ENCODE measurements around the gene RIN2. TPM values are rescaled to one million over a fixed set of nuclear protein-coding genes. Genes with fewer than 3 reads are reported as not detected.

RIN2 gene
- total RNA-seq, 1 donor: 102 TPM

DNA sequence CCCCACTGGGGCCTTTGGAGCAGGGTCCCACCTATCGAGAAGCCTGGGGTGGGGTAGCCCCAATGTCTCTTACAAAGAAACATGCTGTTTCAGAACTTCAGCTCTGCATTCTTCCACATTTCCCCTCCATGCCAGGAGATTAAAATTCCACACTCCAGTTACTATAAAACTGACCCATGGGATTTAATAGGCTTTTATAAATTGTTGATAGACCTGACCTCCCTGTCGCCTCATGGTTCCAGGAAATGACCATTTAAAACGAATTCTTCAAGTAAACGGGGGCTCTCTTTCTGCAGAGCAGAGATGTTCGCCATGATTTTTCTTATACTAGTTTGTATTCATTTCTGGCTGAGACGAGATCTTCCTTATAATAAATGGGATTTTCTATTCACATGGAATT lies 19.3 kb downstream of the RIN2 start:
- TF ChIP-seq, protein P1, sequence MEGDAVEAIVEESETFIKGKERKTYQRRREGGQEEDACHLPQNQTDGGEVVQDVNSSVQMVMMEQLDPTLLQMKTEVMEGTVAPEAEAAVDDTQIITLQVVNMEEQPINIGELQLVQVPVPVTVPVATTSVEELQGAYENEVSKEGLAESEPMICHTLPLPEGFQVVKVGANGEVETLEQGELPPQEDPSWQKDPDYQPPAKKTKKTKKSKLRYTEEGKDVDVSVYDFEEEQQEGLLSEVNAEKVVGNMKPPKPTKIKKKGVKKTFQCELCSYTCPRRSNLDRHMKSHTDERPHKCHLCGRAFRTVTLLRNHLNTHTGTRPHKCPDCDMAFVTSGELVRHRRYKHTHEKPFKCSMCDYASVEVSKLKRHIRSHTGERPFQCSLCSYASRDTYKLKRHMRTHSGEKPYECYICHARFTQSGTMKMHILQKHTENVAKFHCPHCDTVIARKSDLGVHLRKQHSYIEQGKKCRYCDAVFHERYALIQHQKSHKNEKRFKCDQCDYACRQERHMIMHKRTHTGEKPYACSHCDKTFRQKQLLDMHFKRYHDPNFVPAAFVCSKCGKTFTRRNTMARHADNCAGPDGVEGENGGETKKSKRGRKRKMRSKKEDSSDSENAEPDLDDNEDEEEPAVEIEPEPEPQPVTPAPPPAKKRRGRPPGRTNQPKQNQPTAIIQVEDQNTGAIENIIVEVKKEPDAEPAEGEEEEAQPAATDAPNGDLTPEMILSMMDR (IDR thresholded peaks at IDR 0.05; ENCODE audit: insufficient read depth, low read depth, low read length): no peak
- DNase-seq (ENCODE audit: low read depth): peak; percentile 33
- H3K4me3 ChIP-seq (ENCODE audit: low read depth, low read length): no peak overlapping the region

DNA sequence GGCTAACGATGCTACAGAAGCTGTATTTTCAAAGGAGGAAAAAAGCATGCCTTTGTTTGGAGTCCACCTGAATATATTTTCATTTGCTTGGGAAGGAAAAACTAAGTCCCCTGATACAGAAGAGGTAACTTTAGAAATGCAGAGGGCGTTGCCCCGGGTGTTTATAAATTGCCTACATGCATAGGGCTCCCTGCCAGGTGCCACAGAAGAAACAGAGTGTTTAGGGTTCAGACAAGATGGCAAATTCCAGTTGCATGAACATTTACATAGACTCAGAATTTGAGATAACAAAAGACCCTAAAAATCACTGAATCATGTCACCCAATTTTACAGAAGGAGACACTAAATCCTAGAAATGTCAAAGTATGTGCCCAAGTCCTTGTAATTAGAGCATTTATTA lies 19.9 kb downstream of the RIN2 start:
- no peak for DNase-seq (ENCODE audit: low read depth)
- no peak overlapping the region for H3K4me3 ChIP-seq (ENCODE audit: low read depth, low read length)
- TF ChIP-seq, protein P1 (IDR thresholded peaks at IDR 0.05; ENCODE audit: insufficient read depth, low read depth, low read length): no peak

DNA sequence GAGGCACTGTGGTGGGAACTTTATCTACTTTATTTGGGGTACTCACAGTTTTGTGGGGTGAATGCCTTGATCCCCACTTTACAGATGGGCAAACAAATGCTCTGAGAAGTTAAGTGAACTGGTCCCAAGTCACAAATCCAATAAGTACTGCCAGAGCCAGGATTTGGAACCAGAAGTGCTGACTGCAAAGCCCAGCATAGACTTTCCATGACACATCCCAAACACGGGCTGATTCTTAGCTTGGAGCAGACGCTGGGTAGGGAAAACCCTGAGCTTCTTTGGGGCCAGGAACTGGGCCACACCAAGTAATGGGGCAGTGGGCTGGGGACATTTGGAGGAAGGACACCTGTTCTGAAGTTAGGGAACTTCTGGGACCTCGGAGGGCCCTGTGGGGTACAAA lies 20.3 kb downstream of the RIN2 start:
- no peak for DNase-seq (ENCODE audit: low read depth)
- no peak overlapping the region for H3K4me3 ChIP-seq (ENCODE audit: low read depth, low read length)
- TF ChIP-seq, protein P1 (IDR thresholded peaks at IDR 0.05; ENCODE audit: insufficient read depth, low read depth, low read length): no peak

DNA sequence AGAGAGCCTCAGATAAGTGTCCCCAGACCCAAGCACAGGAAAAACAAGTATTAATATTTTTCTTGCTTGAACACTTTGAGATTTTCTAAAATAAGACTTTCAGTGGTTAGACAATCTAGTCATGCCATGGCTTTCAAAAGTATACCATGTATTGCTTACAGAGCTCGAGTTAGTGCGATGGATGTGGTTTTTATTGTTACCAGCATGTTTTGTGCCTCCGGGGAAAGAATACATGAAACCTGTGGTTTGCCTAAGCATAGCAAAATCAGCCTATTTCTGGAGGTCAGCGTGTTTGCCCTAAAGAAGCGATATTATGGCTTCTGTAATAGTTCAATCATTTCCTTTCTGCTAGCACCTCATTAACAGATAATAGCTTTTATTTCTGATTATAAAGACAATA lies 21.6 kb downstream of the RIN2 start:
- TF ChIP-seq, protein P1 (IDR thresholded peaks at IDR 0.05; ENCODE audit: insufficient read depth, low read depth, low read length): no peak
- DNase-seq (ENCODE audit: low read depth): no peak
- H3K4me3 ChIP-seq (ENCODE audit: low read depth, low read length): no peak overlapping the region

DNA sequence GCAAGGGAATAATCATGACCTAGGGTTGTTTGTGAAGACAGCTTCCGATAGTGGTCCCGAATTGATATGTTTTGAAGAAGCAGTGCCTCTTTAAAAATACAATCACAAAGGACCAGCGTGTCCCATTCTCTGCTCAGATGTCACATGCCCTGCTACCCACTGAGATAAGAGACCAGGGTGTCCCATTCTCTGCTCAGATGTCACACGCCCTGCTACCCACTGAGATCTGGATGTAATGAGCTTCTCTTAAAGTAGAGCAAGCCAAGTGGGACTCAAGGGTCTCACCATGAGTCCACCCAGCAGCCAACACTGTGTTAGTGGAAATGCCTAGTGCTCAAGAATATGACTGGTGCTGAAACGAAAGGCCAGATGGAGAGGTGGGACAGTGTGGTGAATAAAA lies 22.2 kb downstream of the RIN2 start:
- TF ChIP-seq, protein P1 (IDR thresholded peaks at IDR 0.05; ENCODE audit: insufficient read depth, low read depth, low read length): no peak
- no peak for DNase-seq (ENCODE audit: low read depth)
- H3K4me3 ChIP-seq (ENCODE audit: low read depth, low read length): no peak overlapping the region

DNA sequence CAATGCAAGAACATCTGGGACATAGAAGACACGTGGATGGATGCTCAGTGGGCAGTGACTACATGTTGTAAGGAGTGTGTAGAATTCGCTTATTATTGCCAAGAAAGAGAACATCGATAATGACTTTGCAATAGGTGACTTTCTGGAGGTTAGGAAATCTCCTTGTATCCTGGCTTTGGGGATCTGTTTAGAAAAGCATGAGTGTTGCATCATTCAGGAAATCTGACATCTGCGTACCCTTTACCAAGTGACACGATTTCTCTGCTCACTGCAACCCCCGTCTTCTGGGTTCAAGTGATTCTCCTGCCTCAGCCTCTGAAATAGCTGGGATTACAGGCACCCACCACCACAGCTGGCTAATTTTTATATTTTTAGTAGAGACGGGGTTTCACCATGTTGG lies 23.2 kb downstream of the RIN2 start:
- H3K4me3 ChIP-seq (ENCODE audit: low read depth, low read length): no peak overlapping the region
- TF ChIP-seq, protein P1 (IDR thresholded peaks at IDR 0.05; ENCODE audit: insufficient read depth, low read depth, low read length): no peak
- DNase-seq (ENCODE audit: low read depth): no peak

DNA sequence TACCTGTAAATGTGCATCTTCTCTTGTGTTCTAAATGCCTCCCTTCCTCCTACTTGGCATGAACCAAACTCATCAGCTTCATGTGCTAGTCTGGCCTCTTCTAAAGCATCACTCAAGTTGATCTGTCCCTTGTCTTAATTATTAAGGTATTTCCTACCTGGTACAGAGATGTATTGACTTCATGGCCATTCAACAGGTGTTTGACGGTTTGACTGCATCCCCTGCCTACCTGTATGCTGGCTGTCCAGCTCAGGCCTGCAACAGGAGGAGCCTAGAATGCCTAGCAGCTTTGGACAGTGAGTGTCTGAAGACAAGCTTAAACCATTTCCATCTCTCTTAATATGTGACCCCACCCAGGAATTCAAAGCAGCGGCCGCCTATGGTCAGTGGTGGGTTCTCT lies 24.6 kb downstream of the RIN2 start:
- H3K4me3 ChIP-seq (ENCODE audit: low read depth, low read length): no peak overlapping the region
- TF ChIP-seq, protein P1 (IDR thresholded peaks at IDR 0.05; ENCODE audit: insufficient read depth, low read depth, low read length): no peak
- DNase-seq (ENCODE audit: low read depth): no peak
